Prostate gland (tissue), 2 donors: ENCODE results near the gene SNED1.

ENCODE experiments used
- POLR2A ChIP-seq: fragments of 450-650 bp; IDR thresholded peaks from one replicate; pipeline ENCODE4 v1.6.1; 2016; ENCODE audit warnings: antibody characterized with exemption, mild to moderate bottlenecking
- POLR2AphosphoS5 ChIP-seq: sonication (generic); formaldehyde crosslinking; IDR thresholded peaks from one replicate; pipeline ENCODE4 v1.6.1; 2017; ENCODE audit warnings: antibody characterized with exemption
- TF ChIP-seq, protein P1 (sequence below), 4 experiments: fragments of 200-600 bp in 2 of 4; fragments of 450-650 bp in 2 of 4; sonication (generic) in 2 of 4; IDR thresholded peaks; 1 replicate in 3 of 4; 2 replicates in 1 of 4; pipeline ENCODE4 v1.5.1; 2016 to 2019; ENCODE audit warnings: antibody characterized with exemption in 4 of 4, mild to moderate bottlenecking in 2 of 4, moderate library complexity in 2 of 4

DNA sequence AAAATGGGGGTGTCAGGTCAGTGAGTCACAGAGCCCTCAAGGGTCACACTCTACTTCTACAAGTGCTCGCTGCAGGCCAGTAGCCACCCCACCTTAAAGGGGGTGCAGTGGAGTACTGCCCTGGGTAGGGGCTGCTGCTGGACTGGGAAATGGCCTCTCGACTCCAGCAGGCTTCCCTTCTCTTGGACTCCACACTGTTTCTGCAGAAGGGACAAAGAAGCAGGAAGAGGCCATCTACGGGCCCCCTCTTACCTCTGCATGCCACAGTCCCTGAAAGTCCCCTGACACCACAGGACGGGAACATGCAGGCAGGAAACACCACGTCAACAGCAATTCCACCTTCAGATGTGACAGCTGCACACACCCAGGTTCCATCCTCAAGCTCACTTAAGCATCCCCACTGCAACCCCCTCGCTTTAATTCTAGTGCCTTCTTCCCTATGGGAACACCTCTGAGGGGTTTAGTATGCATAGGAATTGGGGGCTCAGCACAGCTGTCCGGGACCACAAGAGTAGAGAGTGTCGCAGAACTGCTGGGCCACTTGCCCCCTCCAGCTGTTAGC is 22.3 kb downstream of the SNED1 start:
- TF ChIP-seq, protein P1, sequence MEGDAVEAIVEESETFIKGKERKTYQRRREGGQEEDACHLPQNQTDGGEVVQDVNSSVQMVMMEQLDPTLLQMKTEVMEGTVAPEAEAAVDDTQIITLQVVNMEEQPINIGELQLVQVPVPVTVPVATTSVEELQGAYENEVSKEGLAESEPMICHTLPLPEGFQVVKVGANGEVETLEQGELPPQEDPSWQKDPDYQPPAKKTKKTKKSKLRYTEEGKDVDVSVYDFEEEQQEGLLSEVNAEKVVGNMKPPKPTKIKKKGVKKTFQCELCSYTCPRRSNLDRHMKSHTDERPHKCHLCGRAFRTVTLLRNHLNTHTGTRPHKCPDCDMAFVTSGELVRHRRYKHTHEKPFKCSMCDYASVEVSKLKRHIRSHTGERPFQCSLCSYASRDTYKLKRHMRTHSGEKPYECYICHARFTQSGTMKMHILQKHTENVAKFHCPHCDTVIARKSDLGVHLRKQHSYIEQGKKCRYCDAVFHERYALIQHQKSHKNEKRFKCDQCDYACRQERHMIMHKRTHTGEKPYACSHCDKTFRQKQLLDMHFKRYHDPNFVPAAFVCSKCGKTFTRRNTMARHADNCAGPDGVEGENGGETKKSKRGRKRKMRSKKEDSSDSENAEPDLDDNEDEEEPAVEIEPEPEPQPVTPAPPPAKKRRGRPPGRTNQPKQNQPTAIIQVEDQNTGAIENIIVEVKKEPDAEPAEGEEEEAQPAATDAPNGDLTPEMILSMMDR (IDR thresholded peaks at IDR 0.05), result no peak
- TF ChIP-seq POLR2AphosphoS5 (no peak), POLR2A (no peak)
